DND-41 (cell line): Measurements from ENCODE around the gene COQ7.

ENCODE experiments used
- ATAC-seq: fragments of 200-7000 bp; cut with Tn5 transposase; 3 replicates; pipeline ENCODE4 v1.9.1; 2021; ENCODE audit warnings: low read depth; ENCODE audit not compliant: insufficient read depth
- DNase-seq: peaks from one replicate; pipeline ENCODE4 v3.0.0-alpha.2; 2020
- H2AFZ ChIP-seq: 2 replicates; pipeline ENCODE4 v1.6.0; 2012; ENCODE audit warnings: low read depth, low read length
- H3K27ac ChIP-seq: 2 replicates; pipeline ENCODE4 v1.5.1; 2012; ENCODE audit warnings: low read length, inconsistent platforms
- H3K27me3 ChIP-seq: fragments of 200-600 bp; sonication (generic); 2 replicates; pipeline ENCODE4 v1.6.0; 2012; ENCODE audit warnings: low read length, mild to moderate bottlenecking, inconsistent platforms; ENCODE audit not compliant: insufficient read depth, poor library complexity
- H3K36me3 ChIP-seq: 2 replicates; pipeline ENCODE4 v1.5.1; 2012; ENCODE audit warnings: low read length, inconsistent platforms; ENCODE audit not compliant: insufficient read depth
- H3K4me1 ChIP-seq: 2 replicates; pipeline ENCODE4 v1.5.1; 2012; ENCODE audit warnings: mild to moderate bottlenecking, low read length; ENCODE audit not compliant: insufficient read depth
- H3K4me2 ChIP-seq: 2 replicates; pipeline ENCODE4 v1.6.0; 2012; ENCODE audit warnings: mild to moderate bottlenecking, moderate library complexity, low read length, inconsistent platforms; ENCODE audit not compliant: insufficient read depth
- H3K4me3 ChIP-seq, 2 experiments: fragments of 200-600 bp in 1 of 2; shearing (Covaris generic) in 1 of 2; 2 replicates each; pipeline ENCODE4 v1.5.1; 2012 to 2016; ENCODE audit warnings: inconsistent platforms in 2 of 2, low read length in 2 of 2, mild to moderate bottlenecking in 2 of 2, low read depth in 1 of 2, moderate library complexity in 1 of 2
- H3K79me2 ChIP-seq: 2 replicates; pipeline ENCODE4 v1.6.0; 2012; ENCODE audit warnings: low read length, inconsistent platforms; ENCODE audit not compliant: insufficient read depth
- H3K9ac ChIP-seq: 2 replicates; pipeline ENCODE4 v1.6.0; 2012; ENCODE audit warnings: low read depth, mild to moderate bottlenecking, inconsistent platforms, low read length, moderate library complexity
- H3K9me3 ChIP-seq: 2 replicates; pipeline ENCODE4 v1.5.1; 2012; ENCODE audit warnings: low read length, moderate library complexity, mild to moderate bottlenecking, inconsistent platforms; ENCODE audit not compliant: insufficient read depth, severe bottlenecking
- H4K20me1 ChIP-seq: 2 replicates; pipeline ENCODE4 v1.6.0; 2012; ENCODE audit warnings: low read length; ENCODE audit not compliant: insufficient read depth
- CTCF ChIP-seq: IDR thresholded peaks from 2 replicates; pipeline ENCODE4 v1.5.1; 2012; ENCODE audit warnings: borderline replicate concordance, low read length, moderate library complexity, mild to moderate bottlenecking; ENCODE audit not compliant: poor library complexity, severe bottlenecking; ENCODE audit errors: extremely low read depth
- EZH2 ChIP-seq: IDR thresholded peaks from 3 replicates; pipeline ENCODE4 v1.6.1; 2012; ENCODE audit warnings: borderline replicate concordance, low read depth, mild to moderate bottlenecking, moderate library complexity, low read length, inconsistent platforms; ENCODE audit not compliant: severe bottlenecking

COQ7 gene

GRCh38 chr16:19040400-19040799 lies 27.0 kb upstream of the COQ7 start:
- DNase-seq (no peak), ATAC-seq (no peak)
- H3K27me3 ChIP-seq, result no peaks in the 10 kb centered on the region
- H3K27ac ChIP-seq, result no peak overlapping the region
- TF ChIP-seq CTCF, result no peak
- TF ChIP-seq EZH2, result no peak
- H3K4me3 ChIP-seq, result no peak overlapping the region
- H3K4me1 ChIP-seq, result no peaks in the 10 kb centered on the region
- no peaks in the 10 kb centered on the region for H4K20me1 ChIP-seq
- no peak overlapping the region for H3K4me2 ChIP-seq
- no peaks in the 10 kb centered on the region for H3K36me3 ChIP-seq
- H2AFZ ChIP-seq, result no peak overlapping the region
- no peaks in the 10 kb centered on the region for H3K79me2 ChIP-seq
- H3K9me3 ChIP-seq, result no peaks in the 10 kb centered on the region
- H3K9ac ChIP-seq, result no peak overlapping the region

GRCh38 chr16:19044769-19045168 lies 22.6 kb upstream of the COQ7 start:
- no peak overlapping the region for H3K4me3 ChIP-seq
- H3K27me3 ChIP-seq, result no peaks in the 10 kb centered on the region
- H3K36me3 ChIP-seq, result no peaks in the 10 kb centered on the region
- ATAC-seq (no peak), DNase-seq (no peak)
- H4K20me1 ChIP-seq, result no peaks in the 10 kb centered on the region
- H3K9ac ChIP-seq, result no peak overlapping the region
- no peaks in the 10 kb centered on the region for H3K79me2 ChIP-seq
- H3K4me1 ChIP-seq, result no peaks in the 10 kb centered on the region
- H2AFZ ChIP-seq, result no peak overlapping the region
- no peak overlapping the region for H3K27ac ChIP-seq
- TF ChIP-seq EZH2 (no peak), CTCF (no peak)
- H3K9me3 ChIP-seq, result no peaks in the 10 kb centered on the region
- no peak overlapping the region for H3K4me2 ChIP-seq

- Histone ChIP-seq H2AFZ (no peak overlapping the region), H3K4me2 (no peak overlapping the region), H3K9ac (no peak overlapping the region), H3K27me3 (no peaks in the 10 kb centered on the region), H3K79me2 (no peaks in the 10 kb centered on the region), H3K27ac (no peak overlapping the region), H3K36me3 (no peaks in the 10 kb centered on the region), H3K4me3 (no peak overlapping the region), H3K4me1 (no peaks in the 10 kb centered on the region), H4K20me1 (no peaks in the 10 kb centered on the region), H3K9me3 (no peaks in the 10 kb centered on the region)
- no peak for ATAC-seq
- TF ChIP-seq CTCF (no peak), EZH2 (no peak)
- no peak for DNase-seq
These were observed 21.4 kb upstream of the COQ7 start for GRCh38 chr16:19046062-19046461.

GRCh38 chr16:19062706-19063105 lies 4.7 kb upstream of the COQ7 start:
- no peaks in the 10 kb centered on the region for H4K20me1 ChIP-seq
- no peak overlapping the region for H3K27ac ChIP-seq
- TF ChIP-seq EZH2 (no peak), CTCF (no peak)
- H3K9me3 ChIP-seq, result no peaks in the 10 kb centered on the region
- no peaks in the 10 kb centered on the region for H3K27me3 ChIP-seq
- H2AFZ ChIP-seq, result no peak overlapping the region
- ATAC-seq, result no peak
- no peaks in the 10 kb centered on the region for H3K36me3 ChIP-seq
- H3K4me2 ChIP-seq, result no peak overlapping the region
- H3K79me2 ChIP-seq, result no peaks in the 10 kb centered on the region
- peaks cover 10% of the 10 kb centered on the region for H3K4me1 ChIP-seq
- no peak overlapping the region for H3K9ac ChIP-seq
- no peak overlapping the region for H3K4me3 ChIP-seq
- no peak for DNase-seq
